Activated B cell treated with CpG ODN at 0.5 μM for 24 hours (primary cell): Measurements from ENCODE around the gene ZNF217. TPM values are rescaled to one million over a fixed set of nuclear protein-coding genes. Genes with fewer than 3 reads are reported as not detected.
"Not testable (repeated sequence)": the region's sequence is repeated elsewhere in the genome, so short reads cannot be mapped to it uniquely, and the experiment has no call there.

Experiments
- ATAC-seq: fragments of 200-7000 bp; cut with Tn5 transposase; one replicate; pipeline ENCODE4 v1.10.0; 2021; ENCODE audit warnings: low read depth, mild to moderate bottlenecking, moderate library complexity
- CTCF ChIA-PET: fragments of 350-600 bp; sonication (Branson Sonifier 250); formaldehyde crosslinking; loops from one replicate; lab custom pipeline; 2021; ENCODE audit warnings: antibody characterized with exemption; lab: Charles Lee
- POLR2A ChIA-PET: fragments of 350-600 bp; sonication (Branson Sonifier 250); formaldehyde crosslinking; loops from one replicate; lab custom pipeline; 2021; ENCODE audit warnings: antibody characterized with exemption; lab: Charles Lee
- DNase-seq: peaks from one replicate; pipeline ENCODE4 v3.0.0; 2022
- H3K27ac Mint-ChIP-seq: one replicate; pipeline ENCODE4 v1.8.0; 2020; ENCODE audit warnings: mixed read lengths
- H3K27me3 Mint-ChIP-seq: one replicate; pipeline ENCODE4 v1.8.0; 2021; ENCODE audit warnings: mixed read lengths
- H3K36me3 Mint-ChIP-seq: one replicate; pipeline ENCODE4 v1.8.0; 2021; ENCODE audit warnings: low read depth, mixed read lengths
- H3K4me1 Mint-ChIP-seq: one replicate; pipeline ENCODE4 v1.8.0; 2021; ENCODE audit warnings: mixed read lengths
- H3K4me3 Mint-ChIP-seq: one replicate; pipeline ENCODE4 v1.8.0; 2020; ENCODE audit warnings: mild to moderate bottlenecking, mixed read lengths
- H3K9me3 Mint-ChIP-seq: one replicate; pipeline ENCODE4 v1.8.0; 2020; ENCODE audit warnings: mixed read lengths
- intact Hi-C: fragments of 100-400 bp; cut with micrococcal nuclease; formaldehyde crosslinking; loops from one replicate; pipeline ENCODE4 v1.15.1; 2024
- total RNA-seq: library from RNA; stranded (reverse); gene quantifications from 2 replicates; pipeline ENCODE4 v1.2.3, GENCODE V29; 2022
- TF ChIP-seq, protein P1 (sequence below): fragments of 200-600 bp; IDR thresholded peaks from one replicate; pipeline ENCODE4 v1.8.0; 2022; ENCODE audit warnings: antibody characterized with exemption, mild to moderate bottlenecking

Gene ZNF217
- total RNA-seq, 1 donor from 2014 or later = 80.3 TPM

DNA sequence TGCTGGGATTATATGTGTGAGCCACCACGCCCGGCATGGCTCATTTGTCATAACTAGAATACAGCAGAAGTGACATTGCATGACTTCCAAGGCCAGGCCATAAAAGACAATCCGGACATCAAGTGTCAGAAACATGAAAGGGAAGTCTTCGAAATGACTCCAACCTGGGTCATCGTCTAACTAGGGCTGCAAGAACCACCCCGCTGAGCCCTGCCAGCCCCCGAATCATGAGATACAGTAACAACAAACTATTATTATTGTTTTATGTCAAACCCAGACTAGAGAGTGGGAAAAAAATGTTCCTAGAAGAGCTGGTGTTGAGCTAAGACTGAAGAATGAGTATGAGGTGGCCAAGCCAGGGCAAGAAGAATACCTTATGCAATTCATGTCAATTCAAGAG, 59.6 kb downstream of the ZNF217 start:
- no peak for ATAC-seq
- Mint-ChIP-seq H3K27me3 (no peaks in the 10 kb centered on the region), H3K4me3 (no peak overlapping the region), H3K27ac (no peak overlapping the region), H3K36me3 (no peaks in the 10 kb centered on the region), H3K4me1 (peaks cover 18% of the 10 kb centered on the region), H3K9me3 (peaks cover 2% of the 10 kb centered on the region)
- ChIA-PET CTCF (no interaction called here), POLR2A (no interaction called here)
- TF ChIP-seq, protein P1, sequence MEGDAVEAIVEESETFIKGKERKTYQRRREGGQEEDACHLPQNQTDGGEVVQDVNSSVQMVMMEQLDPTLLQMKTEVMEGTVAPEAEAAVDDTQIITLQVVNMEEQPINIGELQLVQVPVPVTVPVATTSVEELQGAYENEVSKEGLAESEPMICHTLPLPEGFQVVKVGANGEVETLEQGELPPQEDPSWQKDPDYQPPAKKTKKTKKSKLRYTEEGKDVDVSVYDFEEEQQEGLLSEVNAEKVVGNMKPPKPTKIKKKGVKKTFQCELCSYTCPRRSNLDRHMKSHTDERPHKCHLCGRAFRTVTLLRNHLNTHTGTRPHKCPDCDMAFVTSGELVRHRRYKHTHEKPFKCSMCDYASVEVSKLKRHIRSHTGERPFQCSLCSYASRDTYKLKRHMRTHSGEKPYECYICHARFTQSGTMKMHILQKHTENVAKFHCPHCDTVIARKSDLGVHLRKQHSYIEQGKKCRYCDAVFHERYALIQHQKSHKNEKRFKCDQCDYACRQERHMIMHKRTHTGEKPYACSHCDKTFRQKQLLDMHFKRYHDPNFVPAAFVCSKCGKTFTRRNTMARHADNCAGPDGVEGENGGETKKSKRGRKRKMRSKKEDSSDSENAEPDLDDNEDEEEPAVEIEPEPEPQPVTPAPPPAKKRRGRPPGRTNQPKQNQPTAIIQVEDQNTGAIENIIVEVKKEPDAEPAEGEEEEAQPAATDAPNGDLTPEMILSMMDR = no peak
- no peak for DNase-seq
- intact Hi-C loops = no loop called here

DNA sequence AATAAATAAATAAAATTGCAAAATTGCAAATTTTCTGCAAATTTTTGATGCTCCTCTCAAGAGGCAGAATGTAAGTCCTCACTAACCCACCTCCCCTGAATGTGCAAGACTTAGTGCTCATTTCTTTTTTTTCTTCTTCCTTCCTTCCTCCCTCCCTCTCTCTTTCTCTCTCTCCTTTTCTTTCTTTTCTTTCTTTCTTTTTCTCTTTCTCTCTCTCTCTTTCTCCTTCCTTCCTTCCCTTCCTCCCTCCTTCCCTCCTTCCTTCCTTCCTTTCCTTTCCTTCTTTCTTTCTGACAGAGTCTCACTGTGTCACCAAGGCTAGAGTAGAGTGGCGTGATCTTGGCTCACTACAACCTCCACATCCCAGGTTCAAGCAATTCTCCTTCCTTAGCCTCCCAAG, 60.1 kb downstream of the ZNF217 start:
- intact Hi-C loops = no loop called here
- H3K27me3 Mint-ChIP-seq = no peaks in the 10 kb centered on the region
- peaks cover 18% of the 10 kb centered on the region for H3K4me1 Mint-ChIP-seq
- POLR2A ChIA-PET = no interaction called here
- TF ChIP-seq, protein P1 = no peak
- H3K36me3 Mint-ChIP-seq = no peaks in the 10 kb centered on the region
- peaks cover 2% of the 10 kb centered on the region for H3K9me3 Mint-ChIP-seq
- DNase-seq (no peak), ATAC-seq (no peak)
- H3K27ac Mint-ChIP-seq = no peak overlapping the region
- no peak overlapping the region for H3K4me3 Mint-ChIP-seq
- CTCF ChIA-PET = no interaction called here

DNA sequence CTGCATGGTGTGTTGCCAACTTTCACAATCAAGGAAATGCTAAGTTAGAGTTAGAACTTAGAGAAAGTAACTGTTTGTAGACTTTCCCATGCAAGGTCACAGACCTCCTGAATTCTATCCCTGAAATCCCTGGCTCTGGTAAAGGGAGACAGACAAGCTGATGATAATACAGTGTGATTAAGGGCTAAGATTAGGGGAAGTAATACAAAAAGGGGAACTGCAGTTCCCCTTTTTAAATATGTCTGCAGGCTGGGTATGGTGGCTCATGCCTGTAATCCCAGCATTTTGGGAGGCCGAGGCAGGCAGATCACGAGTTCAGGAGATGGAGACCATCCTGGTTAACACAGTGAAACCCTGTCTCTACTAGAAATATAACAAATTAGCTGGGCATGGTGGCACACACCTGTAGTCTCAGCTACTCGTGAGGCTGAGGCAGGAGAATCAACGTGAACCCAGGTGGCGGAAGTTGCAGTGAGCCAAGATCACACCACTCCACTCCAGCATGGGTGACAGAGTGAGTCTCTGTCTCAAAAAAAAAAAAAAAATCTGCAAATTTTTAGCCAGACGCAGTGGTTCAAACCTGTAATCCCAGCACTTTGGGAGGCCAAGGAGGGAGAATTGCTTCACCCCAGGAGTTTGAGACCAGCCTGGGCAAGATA, 60.9 kb downstream of the ZNF217 start:
- peaks cover 18% of the 10 kb centered on the region for H3K4me1 Mint-ChIP-seq
- intact Hi-C loops, H3K36me3 Mint-ChIP-seq, CTCF ChIA-PET, H3K27me3 Mint-ChIP-seq, H3K9me3 Mint-ChIP-seq: not testable (repeated sequence)
- DNase-seq (peak; percentile 15), ATAC-seq (peak; percentile 82)
- H3K27ac Mint-ChIP-seq = peak overlapping the region; percentile 92
- peak overlapping the region; percentile 78 for H3K4me3 Mint-ChIP-seq
- POLR2A ChIA-PET = interaction anchor here (0.7 kb wide), 1 partner anchor 61 kb away, joined by 3 read pairs; no protein-coding TSS in a partner anchor

DNA sequence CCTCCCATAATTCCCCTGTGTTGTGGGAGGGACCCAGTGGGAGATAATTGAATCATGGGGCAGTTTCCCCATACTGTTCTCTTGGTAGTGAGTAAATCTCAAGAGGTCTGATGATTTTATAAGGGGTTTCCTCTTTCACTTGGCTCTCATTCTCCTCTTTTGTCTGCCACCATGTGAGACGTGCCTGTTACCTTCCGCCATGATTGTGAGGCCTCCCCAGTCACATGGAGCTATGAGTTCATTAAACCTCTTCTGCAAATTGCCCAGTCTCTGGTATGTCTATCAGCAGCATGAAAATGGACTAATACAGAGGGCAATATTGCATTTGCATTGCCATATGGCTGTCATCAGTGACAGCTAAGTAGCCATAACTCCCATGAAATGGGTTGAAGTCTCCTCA, 63.2 kb downstream of the ZNF217 start:
- CTCF ChIA-PET = no interaction called here
- ATAC-seq (no peak), DNase-seq (no peak)
- intact Hi-C loops = no loop called here
- TF ChIP-seq, protein P1 = no peak
- Mint-ChIP-seq H3K9me3 (peaks cover 2% of the 10 kb centered on the region), H3K4me3 (no peak overlapping the region), H3K27me3 (no peaks in the 10 kb centered on the region), H3K36me3 (no peaks in the 10 kb centered on the region), H3K27ac (no peak overlapping the region), H3K4me1 (peaks cover 18% of the 10 kb centered on the region)
- POLR2A ChIA-PET = no interaction called here

DNA sequence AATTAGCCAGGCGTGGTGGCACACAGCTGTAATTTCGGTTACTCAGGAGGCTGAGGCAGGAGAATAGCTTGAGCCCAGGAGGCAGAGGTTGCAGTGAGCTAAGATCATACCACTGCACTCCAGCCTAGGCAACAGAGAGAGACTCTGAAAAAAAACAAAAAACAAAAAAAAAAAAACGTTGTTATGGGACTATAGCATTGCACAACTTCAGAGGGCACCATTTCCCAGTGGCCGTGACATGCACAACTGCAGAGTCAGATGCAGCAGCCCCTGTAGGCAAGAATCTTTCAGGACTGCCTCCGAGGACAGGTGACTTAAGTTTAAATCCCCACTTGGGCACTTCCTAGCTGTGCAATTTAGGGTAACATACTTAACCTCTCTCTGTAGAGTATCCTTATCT, 64.0 kb downstream of the ZNF217 start:
- Mint-ChIP-seq H3K4me1 (peaks cover 18% of the 10 kb centered on the region), H3K27ac (no peak overlapping the region), H3K4me3 (no peak overlapping the region), H3K27me3 (no peaks in the 10 kb centered on the region), H3K36me3 (no peaks in the 10 kb centered on the region), H3K9me3 (peaks cover 2% of the 10 kb centered on the region)
- intact Hi-C loops = no loop called here
- ATAC-seq = no peak
- CTCF ChIA-PET = no interaction called here
- DNase-seq = no peak
- TF ChIP-seq, protein P1 = no peak
- POLR2A ChIA-PET = no interaction called here

DNA sequence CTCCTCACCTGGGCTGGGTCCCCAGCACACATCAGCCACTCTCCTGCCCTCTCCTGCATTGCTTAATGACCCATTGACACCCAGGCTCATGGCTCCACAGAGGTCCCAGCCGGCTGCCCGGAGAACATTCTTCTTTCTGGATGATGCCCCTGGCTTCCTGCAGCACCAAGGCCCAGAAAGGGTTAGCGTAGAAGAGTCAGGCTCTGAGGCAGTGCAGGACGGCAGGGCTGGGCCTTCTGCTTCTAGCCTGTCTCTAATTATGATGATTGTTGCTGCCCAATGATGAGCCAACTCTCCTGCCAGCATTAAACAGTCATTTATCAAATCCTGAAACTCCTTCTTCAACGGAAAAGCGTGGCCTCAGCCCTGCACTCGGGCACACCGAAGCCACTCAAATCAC, 66.4 kb downstream of the ZNF217 start:
- Mint-ChIP-seq H3K27ac (no peak overlapping the region), H3K4me3 (no peak overlapping the region), H3K27me3 (no peaks in the 10 kb centered on the region), H3K4me1 (peaks cover 6% of the 10 kb centered on the region), H3K9me3 (peaks cover 2% of the 10 kb centered on the region), H3K36me3 (no peaks in the 10 kb centered on the region)
- ChIA-PET CTCF (no interaction called here), POLR2A (no interaction called here)
- no peak for ATAC-seq
- TF ChIP-seq, protein P1 = no peak
- no peak for DNase-seq
- intact Hi-C loops = no loop called here
